Stimulated activated CD4-positive, alpha-beta T cell treated with anti-CD3 and anti-CD28 coated beads, TNF-alpha, amount 100 ng/mL, for 24 hours (primary cell): ENCODE results near the gene MPPE1.
"Not testable (repeated sequence)": the region's sequence is repeated elsewhere in the genome, so short reads cannot be mapped to it uniquely, and the experiment has no call there.

ENCODE experiments used
- DNase-seq, 3 experiments: peaks; one replicate each; pipeline ENCODE4 v3.0.0-alpha.2; 2020; ENCODE audit warnings: low read depth in 3 of 3

Gene MPPE1

GRCh38 chr18:11857177-11857887 is 50.8 kb downstream of the MPPE1 start:
- no peak for DNase-seq

GRCh38 chr18:11854554-11854953 is 53.6 kb downstream of the MPPE1 start:
- not testable (repeated sequence) for DNase-seq

GRCh38 chr18:11851806-11852337 is 56.2 kb downstream of the MPPE1 start:
- DNase-seq, result peak in 2 of 3 experiments; percentile 6 to 16

- peak; percentile 93 to 96 (median 95) for DNase-seq
Measured at GRCh38 chr18:11851146-11851805, 56.8 kb downstream of the MPPE1 start, which contains the start of gene CHMP1B. CHMP1B (plus strand) TSS chr18:11851413; CDS start chr18:11851512, 99 bp downstream.

- no peak for DNase-seq
Measured at GRCh38 chr18:11850821-11851145, 57.3 kb downstream of the MPPE1 start.

- peak; percentile 19 to 55 (median 23) for DNase-seq
Measured at GRCh38 chr18:11849841-11850634, 58.1 kb downstream of the MPPE1 start.

- no peak for DNase-seq
Measured at GRCh38 chr18:11849279-11849678, 58.8 kb downstream of the MPPE1 start.

- no peak for DNase-seq
Measured at GRCh38 chr18:11847811-11848210, 60.3 kb downstream of the MPPE1 start.

GRCh38 chr18:11845654-11846053 is 62.5 kb downstream of the MPPE1 start:
- no peak for DNase-seq

- DNase-seq, result no peak
Measured at GRCh38 chr18:11844436-11844835, 63.7 kb downstream of the MPPE1 start.

- no peak for DNase-seq
Measured at GRCh38 chr18:11842562-11842961, 65.6 kb downstream of the MPPE1 start.

GRCh38 chr18:11840493-11840892 is 67.6 kb downstream of the MPPE1 start:
- DNase-seq, result no peak

- DNase-seq, result no peak
Measured at GRCh38 chr18:11839556-11839955, 68.6 kb downstream of the MPPE1 start.

GRCh38 chr18:11834772-11835171 is 73.3 kb downstream of the MPPE1 start:
- DNase-seq, result no peak
